Astrocyte (in vitro differentiated cells and primary cell): Measurements from ENCODE around the gene OTUB1. TPM values are rescaled to one million over a fixed set of nuclear protein-coding genes. Genes with fewer than 3 reads are reported as not detected.
A peak's percentile ranks its signal among the peaks of the same experiment; 100 is the strongest.

Experiments used
- DNase-seq: peaks from one replicate; pipeline ENCODE4 v3.0.0-alpha.2; 2010; ENCODE audit warnings: low read depth
- FAIRE-seq: peaks from 2 replicates; lab custom pipeline; 2011; peaks lifted over from hg19 to GRCh38; lab: Jason Lieb, UNC
- H2AFZ ChIP-seq: 2 replicates; pipeline ENCODE4 v1.6.0; 2012; ENCODE audit warnings: low read depth, low read length, inconsistent platforms
- H3K27ac ChIP-seq: 2 replicates; pipeline ENCODE4 v1.5.1; 2011; ENCODE audit warnings: low read depth, low read length, inconsistent platforms
- H3K27me3 ChIP-seq: 2 replicates; pipeline ENCODE4 v1.6.0; 2011; ENCODE audit warnings: low read length, inconsistent platforms; ENCODE audit not compliant: insufficient read depth
- H3K36me3 ChIP-seq: 2 replicates; pipeline ENCODE4 v1.5.1; 2011; ENCODE audit warnings: low read length, inconsistent platforms; ENCODE audit not compliant: insufficient read depth
- H3K4me1 ChIP-seq: 2 replicates; pipeline ENCODE4 v1.5.1; 2011; ENCODE audit warnings: low read length, inconsistent platforms; ENCODE audit not compliant: insufficient read depth
- H3K4me2 ChIP-seq: 2 replicates; pipeline ENCODE4 v1.6.0; 2012; ENCODE audit warnings: low read length, inconsistent platforms
- H3K4me3 ChIP-seq: 2 replicates; pipeline ENCODE4 v1.5.1; 2011; ENCODE audit warnings: low read depth, mild to moderate bottlenecking, low read length, inconsistent platforms; ENCODE audit not compliant: insufficient read depth
- H3K79me2 ChIP-seq: 2 replicates; pipeline ENCODE4 v1.6.0; 2012; ENCODE audit warnings: mild to moderate bottlenecking, low read length, inconsistent platforms; ENCODE audit not compliant: insufficient read depth
- H3K9ac ChIP-seq: 2 replicates; pipeline ENCODE4 v1.6.0; 2012; ENCODE audit warnings: mild to moderate bottlenecking, low read length, inconsistent platforms
- H3K9me3 ChIP-seq: 2 replicates; pipeline ENCODE4 v1.5.1; 2012; ENCODE audit warnings: low read depth, mild to moderate bottlenecking, low read length, inconsistent platforms; ENCODE audit not compliant: insufficient read depth
- H4K20me1 ChIP-seq: 2 replicates; pipeline ENCODE4 v1.6.0; 2012; ENCODE audit warnings: low read length, inconsistent platforms; ENCODE audit not compliant: insufficient read depth
- H3K27ac Mint-ChIP-seq: one replicate; pipeline ENCODE4 v1.8.0; 2021; ENCODE audit warnings: mild to moderate bottlenecking, mixed read lengths; ENCODE audit not compliant: unreplicated experiment
- H3K27me3 Mint-ChIP-seq: one replicate; pipeline ENCODE4 v1.8.0; 2021; ENCODE audit warnings: low read depth, mixed read lengths; ENCODE audit not compliant: unreplicated experiment
- H3K36me3 Mint-ChIP-seq: one replicate; pipeline ENCODE4 v1.8.0; 2021; ENCODE audit warnings: low read depth, mixed read lengths; ENCODE audit not compliant: unreplicated experiment
- H3K4me1 Mint-ChIP-seq: one replicate; pipeline ENCODE4 v1.8.0; 2021; ENCODE audit warnings: low read depth, mixed read lengths; ENCODE audit not compliant: unreplicated experiment
- H3K4me3 Mint-ChIP-seq: one replicate; pipeline ENCODE4 v1.8.0; 2021; ENCODE audit warnings: mild to moderate bottlenecking, moderate library complexity, mixed read lengths; ENCODE audit not compliant: unreplicated experiment
- H3K9me3 Mint-ChIP-seq: one replicate; pipeline ENCODE4 v1.8.0; 2021; ENCODE audit warnings: mild to moderate bottlenecking, mixed read lengths; ENCODE audit not compliant: unreplicated experiment
- CTCF ChIP-seq: IDR thresholded peaks from 2 replicates; pipeline ENCODE4 v1.5.1; 2011; ENCODE audit warnings: low read depth, mild to moderate bottlenecking, inconsistent platforms, low read length, moderate library complexity; ENCODE audit not compliant: insufficient read depth
- EZH2 ChIP-seq: IDR thresholded peaks from 2 replicates; pipeline ENCODE4 v1.6.1; 2012; ENCODE audit warnings: mild to moderate bottlenecking, low read length, inconsistent platforms; ENCODE audit not compliant: insufficient read depth
- total RNA-seq: library from RNA; stranded (reverse); gene quantifications from 2 replicates; pipeline ENCODE4 v1.2.1, GENCODE V29; 2021

Gene OTUB1
- total RNA-seq, 1 donor from 2014 or later = 78.5 TPM

DNA sequence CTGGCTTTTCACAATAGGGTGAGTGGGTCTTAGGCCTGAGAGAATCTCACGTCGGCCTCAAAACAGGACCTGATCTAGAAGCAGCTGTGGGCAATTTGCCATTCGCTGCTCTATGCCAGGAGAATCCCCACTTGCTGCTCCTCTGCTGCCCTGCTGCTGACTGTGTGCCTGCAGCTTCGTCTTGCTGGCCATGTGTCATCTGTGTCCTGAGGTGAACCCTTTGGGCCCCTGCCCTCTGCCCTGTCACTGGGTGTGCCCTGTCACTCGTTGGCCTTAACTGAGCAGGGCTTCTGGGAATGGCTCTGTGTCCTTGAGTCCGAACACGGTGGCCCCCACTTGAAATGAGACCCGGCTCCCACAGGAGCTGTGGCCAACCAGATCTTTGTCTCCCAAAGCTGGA, 41.3 kb upstream of the OTUB1 start:
- no peaks in the 10 kb centered on the region for H3K4me1 Mint-ChIP-seq
- DNase-seq (no peak), FAIRE-seq (no peak)
- Histone ChIP-seq H3K27ac (no peak overlapping the region), H3K9ac (peak overlapping the region; percentile 27), H3K9me3 (no peaks in the 10 kb centered on the region), H3K4me3 (no peak overlapping the region), H3K4me2 (no peak overlapping the region), H3K27me3 (no peaks in the 10 kb centered on the region), H3K36me3 (peaks cover 2% of the 10 kb centered on the region), H4K20me1 (peaks cover 36% of the 10 kb centered on the region), H3K4me1 (no peaks in the 10 kb centered on the region), H2AFZ (no peak overlapping the region), H3K79me2 (peaks cover 48% of the 10 kb centered on the region)
- H3K36me3 Mint-ChIP-seq = peaks cover 2% of the 10 kb centered on the region
- H3K9me3 Mint-ChIP-seq = no peaks in the 10 kb centered on the region
- H3K27ac Mint-ChIP-seq = no peak overlapping the region
- no peak overlapping the region for H3K4me3 Mint-ChIP-seq
- no peaks in the 10 kb centered on the region for H3K27me3 Mint-ChIP-seq
- no peak for TF ChIP-seq EZH2

DNA sequence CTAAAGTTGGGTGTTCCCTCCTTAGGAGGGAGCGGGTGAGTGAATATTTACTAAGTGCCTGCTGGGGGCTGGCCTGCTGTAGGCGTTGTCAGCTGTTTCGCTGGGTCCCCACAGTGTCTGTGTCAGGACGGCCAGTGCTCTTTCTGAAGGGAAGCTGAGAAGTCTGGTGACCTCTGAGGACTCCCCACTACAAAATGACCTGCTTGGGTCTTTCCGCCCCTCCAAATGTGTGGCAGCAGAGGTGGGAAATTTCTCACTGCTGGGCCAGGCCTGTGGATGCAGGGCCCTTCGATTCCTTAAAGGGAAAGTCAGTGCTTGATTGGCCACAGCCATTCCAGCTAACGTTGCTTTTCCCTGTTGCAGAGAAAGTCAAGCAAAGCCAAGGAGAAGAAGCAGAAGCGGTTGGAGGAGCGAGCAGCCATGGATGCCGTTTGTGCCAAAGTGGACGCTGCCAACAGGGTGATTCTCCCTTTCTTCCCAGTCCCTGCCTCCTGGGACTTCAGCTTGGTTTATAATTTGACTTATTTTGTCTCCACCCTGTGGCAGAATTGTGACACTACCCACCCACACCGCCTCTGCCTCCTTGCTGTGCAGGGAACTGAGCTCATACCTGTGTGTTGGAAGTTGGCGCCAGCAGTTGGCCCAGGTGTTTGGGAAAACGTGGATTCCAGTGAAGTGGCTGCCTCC, 40.6 kb upstream of the OTUB1 start:
- no peaks in the 10 kb centered on the region for H3K9me3 Mint-ChIP-seq
- Histone ChIP-seq H2AFZ (peak overlapping the region; percentile 33), H3K4me1 (no peaks in the 10 kb centered on the region), H3K36me3 (peaks cover 2% of the 10 kb centered on the region), H3K9me3 (no peaks in the 10 kb centered on the region), H3K27me3 (no peaks in the 10 kb centered on the region), H3K27ac (no peak overlapping the region), H3K9ac (peak overlapping the region; percentile 27), H3K4me3 (no peak overlapping the region), H3K4me2 (peak overlapping the region; percentile 37), H4K20me1 (peaks cover 32% of the 10 kb centered on the region), H3K79me2 (peaks cover 42% of the 10 kb centered on the region)
- H3K4me3 Mint-ChIP-seq = no peak overlapping the region
- peak; percentile 69 for TF ChIP-seq CTCF
- no peak for TF ChIP-seq EZH2
- FAIRE-seq = no peak
- peak; percentile 42 for DNase-seq
- H3K36me3 Mint-ChIP-seq = peaks cover 2% of the 10 kb centered on the region
- H3K27ac Mint-ChIP-seq = no peak overlapping the region
- H3K4me1 Mint-ChIP-seq = no peaks in the 10 kb centered on the region
- no peaks in the 10 kb centered on the region for H3K27me3 Mint-ChIP-seq

DNA sequence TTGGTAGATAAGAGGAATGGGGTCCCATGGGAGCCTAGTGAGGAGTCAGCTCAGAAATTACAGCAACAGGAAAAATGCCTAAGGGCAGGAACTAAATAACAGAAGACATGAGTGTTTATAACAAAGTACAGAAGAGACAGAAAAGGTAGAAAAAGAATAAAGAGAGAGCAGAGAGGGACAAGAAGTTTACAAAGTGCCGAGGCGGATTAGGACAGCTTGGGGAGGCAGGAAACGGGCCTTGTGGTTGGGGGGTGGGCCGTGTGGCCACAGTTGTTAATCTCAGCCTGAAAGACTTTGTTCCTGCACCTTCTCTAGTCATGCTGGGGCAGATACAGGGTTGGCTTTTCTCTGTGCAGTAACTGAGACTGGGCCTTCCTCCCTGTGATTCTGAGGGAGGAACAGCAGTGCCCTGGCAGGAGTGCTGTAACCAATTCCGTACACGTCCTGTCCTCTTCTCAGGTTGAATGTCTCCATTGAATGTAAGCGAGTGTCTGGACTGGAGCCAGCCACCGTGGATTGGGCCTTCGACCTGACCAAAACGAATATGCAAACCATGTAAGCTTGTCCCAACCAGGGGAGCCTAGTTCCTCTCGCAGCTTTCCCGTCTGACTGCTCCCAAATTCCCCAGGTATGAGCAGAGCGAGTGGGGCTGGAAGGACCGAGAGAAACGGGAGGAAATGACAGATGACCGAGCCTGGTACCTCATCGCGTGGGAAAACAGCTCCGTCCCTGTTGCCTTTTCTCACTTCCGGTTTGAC, 34.3 kb upstream of the OTUB1 start:
- Mint-ChIP-seq H3K4me1 (no peaks in the 10 kb centered on the region), H3K9me3 (no peaks in the 10 kb centered on the region), H3K36me3 (peaks cover 34% of the 10 kb centered on the region), H3K27ac (no peak overlapping the region), H3K4me3 (no peak overlapping the region), H3K27me3 (no peaks in the 10 kb centered on the region)
- H3K36me3 ChIP-seq = peaks cover 5% of the 10 kb centered on the region
- H3K79me2 ChIP-seq = no peaks in the 10 kb centered on the region
- DNase-seq (no peak), FAIRE-seq (no peak)
- no peaks in the 10 kb centered on the region for H3K4me1 ChIP-seq
- no peaks in the 10 kb centered on the region for H3K27me3 ChIP-seq
- no peak overlapping the region for H2AFZ ChIP-seq
- no peaks in the 10 kb centered on the region for H3K9me3 ChIP-seq
- H3K4me2 ChIP-seq = no peak overlapping the region
- no peaks in the 10 kb centered on the region for H4K20me1 ChIP-seq
- H3K9ac ChIP-seq = no peak overlapping the region
- TF ChIP-seq CTCF (no peak), EZH2 (no peak)
- no peak overlapping the region for H3K27ac ChIP-seq
- H3K4me3 ChIP-seq = no peak overlapping the region
